HG02884 (cell line): ENCODE measurements around the gene ACE.

Experiments
- ATAC-seq: cut with Tn5 transposase; IDR thresholded peaks from one replicate; pipeline ENCODE4 v1.9.1; 2021; ENCODE audit warnings: mild to moderate bottlenecking, moderate library complexity; ENCODE audit not compliant: unreplicated experiment

The ACE gene

DNA sequence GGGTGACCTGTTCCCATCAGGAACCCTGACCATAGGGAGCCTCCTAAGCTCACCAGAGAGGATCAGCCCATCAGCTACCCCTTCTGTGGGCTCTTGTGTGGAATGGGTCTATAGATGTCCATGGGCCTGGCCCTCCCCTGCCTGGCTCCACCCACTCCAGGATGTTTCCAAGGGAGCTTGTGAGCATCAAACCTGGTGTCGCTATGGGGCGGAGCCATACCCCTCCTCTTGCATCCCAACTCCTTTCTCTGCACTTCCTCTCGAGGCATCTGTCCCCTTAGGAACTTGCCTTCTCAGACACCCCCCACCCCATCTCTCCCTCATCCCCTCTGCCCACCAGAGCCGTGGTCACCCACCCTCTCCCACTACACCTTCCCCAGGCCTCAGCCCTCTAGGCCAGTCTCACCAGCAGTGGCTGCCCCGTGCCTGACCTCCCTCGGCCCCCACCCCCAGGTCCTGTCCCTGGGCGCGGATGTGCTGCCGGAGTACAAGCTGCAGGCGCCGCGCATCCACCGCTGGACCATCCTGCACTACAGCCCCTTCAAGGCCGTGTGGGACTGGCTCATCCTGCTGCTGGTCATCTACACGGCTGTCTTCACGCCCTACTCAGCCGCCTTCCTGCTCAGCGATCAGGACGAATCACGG is 56.7 kb downstream of the ACE start:
- ATAC-seq = no peak

DNA sequence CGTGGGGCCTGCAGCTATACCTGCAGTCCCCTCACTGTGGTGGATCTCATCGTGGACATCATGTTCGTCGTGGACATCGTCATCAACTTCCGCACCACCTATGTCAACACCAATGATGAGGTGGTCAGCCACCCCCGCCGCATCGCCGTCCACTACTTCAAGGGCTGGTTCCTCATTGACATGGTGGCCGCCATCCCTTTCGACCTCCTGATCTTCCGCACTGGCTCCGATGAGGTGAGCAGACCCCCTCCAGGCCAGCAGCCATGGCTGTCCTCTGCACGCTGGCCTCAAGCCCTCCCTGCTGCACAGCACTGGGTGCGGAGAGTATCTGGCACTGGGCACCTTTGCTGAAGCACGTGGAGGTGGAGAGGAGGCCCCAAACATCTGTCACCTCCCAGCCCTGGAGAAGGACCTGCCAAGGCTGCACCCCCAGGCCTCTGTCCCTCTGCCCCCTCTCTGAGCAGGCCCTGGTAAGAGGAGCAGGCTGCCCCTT is 57.3 kb downstream of the ACE start:
- no peak for ATAC-seq

DNA sequence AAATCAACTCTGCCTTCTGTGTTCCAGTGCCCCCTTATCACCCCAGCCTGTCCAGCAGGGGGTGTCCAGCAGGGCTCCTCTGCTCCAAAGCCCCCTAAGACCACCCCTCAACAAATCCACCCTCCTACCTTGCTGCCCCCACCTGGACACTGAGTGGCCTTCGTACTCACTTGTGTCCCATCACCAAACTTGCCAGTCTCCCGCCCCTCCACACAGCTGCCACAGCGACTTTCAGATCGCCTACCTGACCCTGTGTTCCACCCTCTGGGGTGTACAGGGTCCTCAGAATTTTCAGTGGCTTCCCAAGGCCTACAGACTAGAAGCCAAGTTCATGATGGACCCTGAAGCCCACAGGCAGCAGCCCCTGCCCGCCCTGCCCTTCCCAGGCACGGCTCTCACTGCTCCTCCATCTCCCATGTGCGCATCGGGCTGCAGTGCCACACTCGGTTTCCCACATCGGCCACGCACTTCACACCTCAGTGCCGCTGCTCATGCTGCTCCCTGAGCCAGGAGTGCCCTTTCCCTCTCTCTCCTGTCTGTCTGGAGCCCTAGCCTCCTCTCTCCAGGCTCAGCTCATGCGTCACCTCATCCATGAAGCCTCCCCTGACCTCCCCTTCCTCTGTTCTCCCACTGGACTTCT is 58.1 kb downstream of the ACE start:
- no peak for ATAC-seq

DNA sequence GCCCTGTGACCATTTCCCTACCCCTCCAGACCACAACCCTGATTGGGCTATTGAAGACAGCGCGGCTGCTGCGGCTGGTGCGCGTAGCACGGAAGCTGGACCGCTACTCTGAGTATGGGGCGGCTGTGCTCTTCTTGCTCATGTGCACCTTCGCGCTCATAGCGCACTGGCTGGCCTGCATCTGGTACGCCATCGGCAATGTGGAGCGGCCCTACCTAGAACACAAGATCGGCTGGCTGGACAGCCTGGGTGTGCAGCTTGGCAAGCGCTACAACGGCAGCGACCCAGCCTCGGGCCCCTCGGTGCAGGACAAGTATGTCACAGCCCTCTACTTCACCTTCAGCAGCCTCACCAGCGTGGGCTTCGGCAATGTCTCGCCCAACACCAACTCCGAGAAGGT is 58.8 kb downstream of the ACE start:
- ATAC-seq = no peak

DNA sequence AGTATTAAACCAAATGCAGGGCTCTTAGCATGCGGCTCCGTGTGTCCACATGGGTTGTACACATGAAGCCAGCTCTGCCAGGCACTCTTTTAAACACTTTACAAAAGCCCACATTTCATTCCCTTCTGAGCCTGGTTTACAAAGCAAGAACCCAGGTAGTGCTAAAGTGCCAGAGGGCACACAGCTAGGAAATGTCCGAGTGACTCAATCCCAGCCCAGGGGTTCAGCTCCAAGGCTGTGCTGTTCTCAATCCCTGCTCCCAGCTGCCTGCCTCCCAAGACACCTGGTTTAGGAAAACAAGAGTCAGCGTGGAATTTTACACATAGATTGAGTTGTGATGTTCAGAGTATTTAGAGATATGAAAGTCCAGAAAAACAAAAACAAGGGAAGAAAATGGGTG is 60.1 kb downstream of the ACE start:
- no peak for ATAC-seq

DNA sequence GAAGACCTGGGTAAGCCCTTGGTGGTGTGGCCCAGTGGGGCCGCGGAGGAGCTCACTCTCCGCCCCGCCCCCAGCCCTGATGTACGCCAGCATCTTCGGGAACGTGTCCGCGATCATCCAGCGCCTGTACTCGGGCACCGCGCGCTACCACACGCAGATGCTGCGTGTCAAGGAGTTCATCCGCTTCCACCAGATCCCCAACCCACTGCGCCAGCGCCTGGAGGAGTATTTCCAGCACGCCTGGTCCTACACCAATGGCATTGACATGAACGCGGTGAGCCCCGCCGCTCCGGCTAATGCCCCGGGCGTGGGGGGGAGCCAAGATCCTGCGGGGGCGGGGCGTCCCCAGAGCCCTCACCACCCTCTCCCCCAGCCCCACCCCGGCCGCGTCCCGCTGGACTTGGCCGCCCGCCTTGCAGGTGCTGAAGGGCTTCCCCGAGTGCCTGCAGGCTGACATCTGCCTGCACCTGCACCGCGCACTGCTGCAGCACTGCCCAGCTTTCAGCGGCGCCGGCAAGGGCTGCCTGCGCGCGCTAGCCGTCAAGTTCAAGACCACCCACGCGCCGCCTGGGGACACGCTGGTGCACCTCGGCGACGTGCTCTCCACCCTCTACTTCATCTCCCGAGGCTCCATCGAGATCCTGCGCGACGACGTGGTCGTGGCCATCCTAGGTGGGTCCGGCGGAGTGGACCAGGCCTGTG is 61.3 kb downstream of the ACE start:
- no peak for ATAC-seq

DNA sequence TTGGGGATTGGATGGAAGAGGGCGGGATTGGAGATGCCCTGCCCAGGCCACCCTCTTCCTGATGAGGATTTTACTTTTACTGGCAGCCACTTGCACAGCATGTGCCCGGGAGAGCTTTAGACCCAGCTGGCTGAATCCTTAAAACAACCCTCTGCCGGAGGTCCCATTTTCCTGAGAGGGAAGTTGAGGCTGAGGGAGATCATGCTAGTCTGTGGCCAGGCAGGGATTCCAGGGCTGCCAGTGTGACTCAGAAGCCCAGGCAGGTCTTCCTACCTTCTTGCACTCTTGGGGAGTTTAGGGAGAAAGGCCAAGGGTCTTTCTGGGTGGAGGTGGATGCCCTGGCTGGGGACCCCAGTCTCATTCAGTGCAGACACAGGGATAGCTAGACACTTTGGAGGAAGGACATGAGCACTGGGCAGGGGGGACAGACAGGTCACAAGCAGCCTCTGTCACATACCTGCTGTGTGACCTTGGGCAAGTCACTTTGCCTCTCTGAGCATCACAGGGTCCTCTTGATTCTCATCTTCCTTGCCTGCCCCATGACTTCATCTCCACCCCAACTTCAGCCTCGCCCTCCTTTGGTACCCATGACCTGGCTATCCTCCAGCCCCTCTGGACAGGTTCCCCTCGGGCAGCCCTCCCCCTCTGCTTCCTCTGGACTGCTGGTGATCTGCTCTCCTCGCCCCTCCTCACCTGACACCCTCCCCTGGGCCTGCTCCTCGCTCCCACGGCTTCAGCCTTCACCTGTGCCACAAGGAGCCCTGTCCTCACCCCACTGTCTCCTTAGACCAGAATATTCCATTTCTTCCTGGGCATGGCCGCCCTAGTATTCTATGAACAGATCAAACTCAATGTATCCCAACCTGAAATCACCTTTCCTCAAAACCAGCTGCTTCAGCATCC is 62.1 kb downstream of the ACE start:
- no peak for ATAC-seq

DNA sequence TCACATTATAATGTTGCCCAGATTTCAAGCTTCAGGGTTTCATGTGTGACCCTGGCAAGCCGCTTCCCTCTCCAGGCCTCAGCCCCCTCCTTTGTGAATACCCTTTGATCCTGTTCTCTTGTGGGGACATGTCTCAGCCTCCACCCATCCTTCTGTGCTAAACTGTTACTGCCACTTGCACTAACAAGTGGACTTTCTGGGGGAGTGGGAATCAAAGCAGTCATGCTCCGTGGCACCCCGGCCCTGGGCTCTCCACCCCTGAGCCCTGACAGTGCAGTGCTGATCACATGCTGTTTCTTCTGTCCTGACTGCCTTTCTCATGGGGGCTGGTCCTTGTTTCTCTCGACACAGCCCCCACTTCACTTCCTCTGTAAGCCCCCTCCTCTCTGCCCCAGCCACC is 63.7 kb downstream of the ACE start:
- ATAC-seq = no peak

DNA sequence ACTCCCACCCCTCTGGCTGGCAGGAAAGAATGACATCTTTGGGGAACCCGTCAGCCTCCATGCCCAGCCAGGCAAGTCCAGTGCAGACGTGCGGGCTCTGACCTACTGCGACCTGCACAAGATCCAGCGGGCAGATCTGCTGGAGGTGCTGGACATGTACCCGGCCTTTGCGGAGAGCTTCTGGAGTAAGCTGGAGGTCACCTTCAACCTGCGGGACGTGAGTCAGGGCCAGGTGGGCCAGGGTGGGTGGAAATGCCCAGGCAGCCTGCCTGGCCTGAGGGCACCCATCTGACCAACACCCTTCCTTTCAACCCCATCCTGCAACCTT is 65.3 kb downstream of the ACE start:
- ATAC-seq = no peak

DNA sequence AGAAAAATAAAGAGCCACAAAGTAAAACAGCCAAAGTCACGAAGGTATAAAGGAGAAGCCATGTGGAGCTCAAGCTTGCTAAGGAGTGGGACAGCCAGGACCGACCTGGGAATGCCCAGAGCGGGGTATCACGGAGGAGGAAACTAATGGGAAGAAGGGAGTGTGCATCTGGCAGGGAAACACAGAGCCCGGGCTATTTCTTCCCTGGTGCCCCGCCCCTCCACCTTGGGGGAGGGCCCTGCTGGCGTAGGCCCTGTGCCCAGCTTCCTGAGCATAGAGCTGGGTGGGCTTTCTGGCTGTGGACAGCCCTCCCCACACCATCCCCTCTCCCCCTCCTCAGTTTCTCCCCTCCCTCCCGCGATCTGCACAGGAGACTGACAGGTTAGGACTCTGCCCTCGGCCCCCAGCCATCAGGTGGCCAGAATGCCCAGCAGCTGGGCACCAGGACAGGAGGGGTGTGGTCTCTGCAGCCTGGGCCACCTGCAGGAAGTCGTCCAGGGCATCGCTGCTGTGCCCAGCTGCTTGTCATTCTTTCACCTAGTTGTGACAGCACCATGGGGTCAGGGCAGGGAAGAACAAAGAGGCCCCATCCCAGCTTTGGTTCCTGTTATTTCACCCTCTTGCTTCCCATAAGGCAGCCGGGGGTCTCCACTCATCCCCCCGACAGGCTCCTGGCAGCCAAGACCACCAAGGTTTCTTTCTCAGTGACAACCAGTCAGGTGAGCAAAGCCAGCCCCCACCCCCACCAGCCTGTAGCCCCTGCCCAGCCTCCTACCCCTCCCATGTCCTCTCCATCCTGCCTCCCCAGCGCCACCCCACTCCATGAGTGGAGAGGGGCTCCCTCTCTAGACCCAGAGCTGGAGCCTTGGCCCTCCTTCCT is 66.3 kb downstream of the ACE start:
- no peak for ATAC-seq

DNA sequence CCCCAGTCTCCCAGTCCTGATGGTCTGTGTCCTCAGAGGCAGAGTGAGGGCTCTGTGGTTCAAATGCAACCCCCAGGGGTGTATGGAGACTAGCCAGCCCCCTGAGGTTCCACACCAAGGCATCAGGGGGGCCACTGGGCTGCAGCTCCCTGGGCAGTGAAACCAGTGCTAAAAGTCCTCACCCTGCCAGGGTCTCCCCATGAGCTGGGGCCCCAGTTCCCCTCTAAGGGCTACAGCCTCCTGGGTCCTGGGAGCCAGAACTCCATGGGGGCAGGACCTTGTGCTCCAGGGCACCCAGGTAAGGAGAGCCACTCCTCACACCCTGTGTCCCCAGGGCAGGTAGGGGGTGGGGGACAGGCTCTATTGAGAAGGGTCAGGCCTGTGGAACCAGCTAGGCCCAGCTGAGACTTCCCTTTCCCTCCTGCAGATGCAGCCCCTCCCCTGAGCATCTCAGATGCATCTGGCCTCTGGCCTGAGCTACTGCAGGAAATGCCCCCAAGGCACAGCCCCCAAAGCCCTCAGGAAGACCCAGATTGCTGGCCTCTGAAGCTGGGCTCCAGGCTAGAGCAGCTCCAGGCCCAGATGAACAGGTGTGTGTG is 67.1 kb downstream of the ACE start:
- no peak for ATAC-seq

DNA sequence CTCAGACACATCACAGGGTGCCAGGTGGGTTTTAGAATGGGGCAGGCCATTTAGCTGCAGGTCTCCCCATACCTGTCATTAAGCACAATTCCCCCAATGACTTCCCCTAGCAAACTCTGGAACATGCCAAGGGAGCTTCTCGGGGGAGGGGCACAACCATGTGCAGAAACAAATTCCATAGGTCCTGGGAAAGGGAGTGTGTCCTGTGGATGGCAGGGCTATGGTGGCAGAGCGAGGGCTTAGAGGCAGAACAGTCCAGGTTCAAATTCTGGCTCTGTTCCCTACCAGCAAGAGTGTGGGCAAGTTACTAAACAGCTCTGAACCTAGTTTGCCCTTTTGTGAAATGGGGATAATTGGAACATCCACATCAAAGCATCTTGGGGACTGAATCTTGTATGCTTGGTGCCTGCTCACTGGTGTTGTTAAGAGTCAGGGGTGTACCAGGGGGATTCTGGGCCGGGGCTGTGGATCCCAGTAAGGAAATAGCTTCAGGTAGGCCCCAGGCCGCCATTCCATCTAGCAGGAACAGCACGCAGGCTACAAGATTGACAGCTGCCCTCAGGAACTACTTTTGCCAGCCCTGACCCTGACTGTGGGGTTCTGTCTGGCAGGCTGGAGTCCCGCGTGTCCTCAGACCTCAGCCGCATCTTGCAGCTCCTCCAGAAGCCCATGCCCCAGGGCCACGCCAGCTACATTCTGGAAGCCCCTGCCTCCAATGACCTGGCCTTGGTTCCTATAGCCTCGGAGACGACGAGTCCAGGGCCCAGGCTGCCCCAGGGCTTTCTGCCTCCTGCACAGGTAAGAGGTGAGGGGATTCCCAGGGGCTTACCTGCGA is 67.8 kb downstream of the ACE start:
- no peak for ATAC-seq

DNA sequence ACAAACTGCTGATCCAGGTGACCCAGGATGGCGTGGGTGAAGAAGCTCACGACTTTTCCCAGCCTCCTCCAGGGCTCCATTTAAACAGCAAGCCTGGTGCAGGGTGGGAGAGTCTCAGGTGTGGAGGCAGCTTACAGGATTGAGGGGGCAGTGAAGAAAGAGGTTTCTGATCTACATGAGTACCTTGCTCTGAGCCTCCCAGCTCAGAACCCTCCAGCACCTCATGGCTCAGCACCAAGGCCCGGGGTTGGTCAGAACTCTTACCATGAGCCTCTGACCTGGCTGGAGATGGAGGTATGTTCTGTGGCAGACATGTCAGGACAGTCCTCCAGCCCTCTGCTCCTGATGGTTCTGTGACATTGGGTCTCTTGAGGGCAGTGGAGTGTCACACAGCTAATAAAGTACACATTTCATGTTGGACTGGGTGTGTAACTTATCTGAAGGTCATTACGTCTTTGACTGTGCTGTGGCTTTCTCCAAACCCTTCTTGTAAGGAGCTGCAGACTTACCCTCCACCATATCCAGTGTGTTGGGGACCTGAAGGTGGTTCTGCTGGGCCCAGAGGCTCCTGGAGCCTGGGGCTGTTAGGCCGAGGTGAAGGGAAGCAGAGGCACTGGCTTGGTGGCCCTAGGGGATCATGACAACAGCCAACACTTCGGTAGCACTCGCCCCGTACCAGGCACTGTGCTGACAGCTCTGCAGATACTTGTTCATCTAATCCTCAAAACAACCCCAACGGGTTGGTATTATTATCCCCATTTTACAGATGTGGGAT is 69.6 kb downstream of the ACE start:
- no peak for ATAC-seq

DNA sequence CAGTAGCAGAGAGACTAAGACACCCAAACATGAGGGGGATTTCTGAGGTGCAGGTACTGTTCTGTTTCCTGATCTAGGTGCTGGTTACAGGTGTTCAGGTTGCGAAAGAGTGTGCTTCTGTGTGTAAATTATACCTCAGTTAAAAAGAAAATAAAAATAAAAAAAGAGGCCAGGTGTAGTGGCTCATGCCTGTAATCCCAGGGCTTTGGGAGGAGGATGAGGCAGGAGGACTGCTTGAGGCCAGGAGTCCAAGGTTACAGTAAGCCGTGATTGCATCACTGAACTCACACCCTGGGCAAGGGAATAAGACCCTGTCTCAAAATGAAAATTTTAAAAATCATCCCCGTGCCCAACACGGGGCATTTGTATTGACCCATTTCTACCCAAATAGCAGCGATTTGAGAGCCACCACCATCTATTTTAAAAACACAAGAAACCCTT is 70.2 kb downstream of the ACE start:
- ATAC-seq = no peak
